HG02970 (cell line): ENCODE results near the gene IPMK.
"Not testable (repeated sequence)": the region's sequence is repeated elsewhere in the genome, so short reads cannot be mapped to it uniquely, and the experiment has no call there.

ENCODE experiments used
- ATAC-seq: cut with Tn5 transposase; IDR thresholded peaks from one replicate; pipeline ENCODE4 v1.9.1; 2021; ENCODE audit warnings: mild to moderate bottlenecking, moderate library complexity, moderate number of reproducible peaks; ENCODE audit not compliant: unreplicated experiment, low FRiP score

The IPMK gene

GRCh38 chr10:58158806-58159205 is 108.9 kb downstream of the IPMK start:
- no peak for ATAC-seq

- ATAC-seq: no peak
Measured at GRCh38 chr10:58157076-58157766, 110.5 kb downstream of the IPMK start.

GRCh38 chr10:58155941-58156340 is 111.8 kb downstream of the IPMK start:
- not testable (repeated sequence) for ATAC-seq

- no peak for ATAC-seq
Measured at GRCh38 chr10:58153751-58154150, 113.9 kb downstream of the IPMK start.

GRCh38 chr10:58152673-58153263 is 114.9 kb downstream of the IPMK start:
- ATAC-seq: no peak

- ATAC-seq: no peak
Measured at GRCh38 chr10:58150290-58150689, 117.4 kb downstream of the IPMK start.

GRCh38 chr10:58143944-58144343 is 123.8 kb downstream of the IPMK start:
- no peak for ATAC-seq
